ENCODE data around the gene WNT7A. TPM values are rescaled to one million over a fixed set of nuclear protein-coding genes. Genes with fewer than 3 reads are reported as not detected.

The WNT7A gene
- total and polyA plus RNA-seq, 4 experiments from 2014 or later = 8.3 to 19.3 (median 13.5) TPM

DNA sequence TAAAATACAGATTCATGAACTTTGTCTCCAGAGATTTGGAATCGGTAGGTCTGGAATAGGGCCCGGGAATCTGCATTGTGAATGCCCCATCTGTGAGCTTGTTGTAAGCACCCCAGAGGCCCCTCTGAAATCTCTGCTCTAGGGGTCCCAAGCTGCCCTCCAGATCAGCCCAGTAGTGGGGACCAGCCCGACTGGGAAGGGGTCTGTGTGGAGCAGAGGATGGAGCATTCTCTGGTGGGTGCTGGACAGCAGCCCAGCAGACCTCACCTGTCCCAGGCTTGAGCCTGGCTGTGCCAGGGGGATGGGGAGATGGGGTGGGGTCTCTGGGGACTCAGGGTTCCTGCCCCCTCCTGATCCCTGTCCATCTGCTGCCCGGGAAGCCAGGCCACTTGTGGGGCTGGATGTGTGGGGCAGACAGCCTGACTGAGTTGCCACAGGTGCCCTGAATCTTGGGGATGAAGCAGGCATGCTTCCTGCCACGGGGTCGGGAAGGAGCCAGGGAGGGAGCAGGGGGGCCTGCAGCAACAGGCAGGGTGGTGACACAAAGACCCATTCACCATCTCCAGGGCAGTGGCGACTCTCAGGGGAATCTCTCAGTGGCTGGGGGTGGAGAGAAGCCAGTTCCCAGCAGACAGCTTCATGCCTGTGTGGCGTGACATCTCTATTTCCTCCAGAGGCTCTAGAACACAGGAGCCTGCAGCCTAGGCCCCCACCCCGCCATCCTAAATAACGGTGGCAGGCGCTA is 99.3 kb downstream of the WNT7A start:
- H3K4me1 Mint-ChIP-seq = peaks cover 0 to 2% (median 0%) of the 10 kb centered on the region in 4 donors
- CTCF ChIA-PET (ENCODE audit: partially characterized antibody) = interaction anchor here (1.1 kb wide), 1 partner anchor 100 kb away, joined by 5 read pairs; the partner anchor contains the start of gene WNT7A
- no peaks in the 10 kb centered on the region for H3K9me3 Mint-ChIP-seq
- H3K4me3 Mint-ChIP-seq = no peak overlapping the region
- H3K27ac Mint-ChIP-seq = no peak overlapping the region
- Histone ChIP-seq H3K36me3 (ENCODE audit: insufficient read depth, low read length) (no peaks in the 10 kb centered on the region), H3K27me3 (ENCODE audit: insufficient read depth, low read length) (no peaks in the 10 kb centered on the region), H3K27ac (ENCODE audit: low read depth, low read length) (no peak overlapping the region), H3K9me3 (ENCODE audit: control insufficient read depth in 1 of 2, low read length in 2 of 2) (no peaks in the 10 kb centered on the region), H3K4me3 (ENCODE audit: low read length in 2 of 2) (no peak overlapping the region), H3K4me1 (ENCODE audit: insufficient read depth, low read length) (no peaks in the 10 kb centered on the region)
- no peak for DNase-seq
- peaks cover 5 to 11% of the 10 kb centered on the region in 2 donors for H3K27me3 Mint-ChIP-seq
- intact Hi-C loops (cut with micrococcal nuclease) = no loop called here
- no peaks in the 10 kb centered on the region for H3K36me3 Mint-ChIP-seq
- POLR2A ChIA-PET (ENCODE audit: partially characterized antibody) = no interaction called here

GRCh38 chr3:13776253-13777050 is 103.4 kb downstream of the WNT7A start:
- ChIA-PET POLR2A (ENCODE audit: partially characterized antibody) (no interaction called here), CTCF (ENCODE audit: partially characterized antibody) (no interaction called here)
- Histone ChIP-seq H3K27ac (ENCODE audit: low read depth, low read length) (no peak overlapping the region), H3K36me3 (ENCODE audit: insufficient read depth, low read length) (no peaks in the 10 kb centered on the region), H3K9me3 (ENCODE audit: control insufficient read depth in 1 of 2, low read length in 2 of 2) (no peaks in the 10 kb centered on the region), H3K4me3 (ENCODE audit: low read length in 2 of 2) (no peak overlapping the region), H3K4me1 (ENCODE audit: insufficient read depth, low read length) (no peaks in the 10 kb centered on the region), H3K27me3 (ENCODE audit: insufficient read depth, low read length) (no peaks in the 10 kb centered on the region)
- H3K27me3 Mint-ChIP-seq = peaks cover 0 to 6% of the 10 kb centered on the region in 2 donors
- H3K9me3 Mint-ChIP-seq = no peaks in the 10 kb centered on the region
- H3K36me3 Mint-ChIP-seq = no peaks in the 10 kb centered on the region
- H3K27ac Mint-ChIP-seq = no peak overlapping the region
- intact Hi-C loops (cut with micrococcal nuclease) = no loop called here
- H3K4me1 Mint-ChIP-seq = peaks cover 0 to under 1% (median under 1%) of the 10 kb centered on the region in 4 donors
- H3K4me3 Mint-ChIP-seq = no peak overlapping the region
- no peak for DNase-seq

DNA sequence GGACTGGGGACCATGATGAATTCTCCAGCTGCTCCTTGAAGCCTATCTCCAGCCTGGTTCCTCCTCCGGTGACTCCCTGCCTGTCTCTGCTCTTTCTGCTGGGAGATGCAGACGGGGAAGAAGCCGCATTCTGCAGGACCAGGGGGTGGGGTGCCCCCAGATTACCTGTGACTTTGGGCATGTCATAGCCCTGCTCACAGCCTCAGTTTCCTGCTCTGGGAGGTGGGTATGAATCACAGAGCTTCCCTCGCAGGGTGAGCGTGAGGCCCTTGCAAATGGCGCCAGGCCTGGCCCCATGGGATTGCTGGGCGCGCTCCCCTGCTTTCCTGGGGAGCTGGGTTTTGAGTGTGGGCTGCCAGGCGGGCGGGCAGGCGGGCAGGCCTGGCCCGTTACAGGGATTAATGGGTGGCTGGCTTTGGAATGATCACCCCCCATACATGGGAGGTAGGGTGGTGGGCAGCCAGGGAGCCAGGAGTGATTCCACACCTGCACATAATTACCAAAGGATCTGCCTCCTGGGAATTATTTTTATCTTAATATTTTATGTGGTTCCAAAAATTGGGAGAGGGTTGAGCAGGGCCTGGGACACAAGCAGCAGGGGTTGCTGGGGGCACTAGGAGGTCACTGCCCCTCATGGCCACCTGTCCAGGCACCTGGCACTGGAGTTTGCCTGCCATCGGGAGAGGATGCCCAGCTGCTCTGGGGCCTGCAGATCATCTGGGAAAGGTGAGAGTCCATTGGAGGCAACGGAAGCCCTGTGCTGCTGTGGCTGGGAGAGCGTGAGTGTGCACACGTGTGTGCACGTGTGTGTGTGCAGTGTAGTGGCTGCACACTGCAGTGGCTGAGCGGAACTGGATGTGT is 106.8 kb downstream of the WNT7A start:
- intact Hi-C loops (cut with micrococcal nuclease) = no loop called here
- Mint-ChIP-seq H3K4me3 (no peak overlapping the region), H3K9me3 (no peaks in the 10 kb centered on the region), H3K27me3 (peaks cover 0 to 6% of the 10 kb centered on the region in 2 donors), H3K36me3 (no peaks in the 10 kb centered on the region), H3K27ac (peak overlapping the region in 1 of 7 donors; percentile 58), H3K4me1 (peaks cover 0 to 17% (median 2%) of the 10 kb centered on the region in 4 donors)
- Histone ChIP-seq H3K4me3 (ENCODE audit: low read length in 2 of 2) (no peak overlapping the region), H3K9me3 (ENCODE audit: control insufficient read depth in 1 of 2, low read length in 2 of 2) (no peaks in the 10 kb centered on the region), H3K27me3 (ENCODE audit: insufficient read depth, low read length) (no peaks in the 10 kb centered on the region), H3K27ac (ENCODE audit: low read depth, low read length) (no peak overlapping the region), H3K36me3 (ENCODE audit: insufficient read depth, low read length) (no peaks in the 10 kb centered on the region), H3K4me1 (ENCODE audit: insufficient read depth, low read length) (peaks cover 4% of the 10 kb centered on the region)
- no peak for DNase-seq
- CTCF ChIA-PET (ENCODE audit: partially characterized antibody) = interaction anchor here (0.5 kb wide), 1 partner anchor 1080 kb away, joined by 4 read pairs; no protein-coding TSS in a partner anchor
- POLR2A ChIA-PET (ENCODE audit: partially characterized antibody) = no interaction called here

- H3K4me1 Mint-ChIP-seq = peaks cover 0 to 17% (median 2%) of the 10 kb centered on the region in 4 donors
- ChIA-PET POLR2A (ENCODE audit: partially characterized antibody) (no interaction called here), CTCF (ENCODE audit: partially characterized antibody) (no interaction called here)
- peaks cover 4% of the 10 kb centered on the region for H3K4me1 ChIP-seq (ENCODE audit: insufficient read depth, low read length)
- no peak overlapping the region for H3K27ac Mint-ChIP-seq
- H3K27me3 Mint-ChIP-seq = peaks cover 0 to 6% of the 10 kb centered on the region in 2 donors
- H3K36me3 ChIP-seq (ENCODE audit: insufficient read depth, low read length) = no peaks in the 10 kb centered on the region
- DNase-seq = no peak
- H3K27ac ChIP-seq (ENCODE audit: low read depth, low read length) = no peak overlapping the region
- H3K27me3 ChIP-seq (ENCODE audit: insufficient read depth, low read length) = no peaks in the 10 kb centered on the region
- no peak overlapping the region for H3K4me3 ChIP-seq (ENCODE audit: low read length in 2 of 2)
- no peaks in the 10 kb centered on the region for H3K36me3 Mint-ChIP-seq
- H3K4me3 Mint-ChIP-seq = no peak overlapping the region
- no peaks in the 10 kb centered on the region for H3K9me3 Mint-ChIP-seq
- no peaks in the 10 kb centered on the region for H3K9me3 ChIP-seq (ENCODE audit: control insufficient read depth in 1 of 2, low read length in 2 of 2)
- intact Hi-C loops (cut with micrococcal nuclease) = no loop called here
Measured at GRCh38 chr3:13772321-13772745, 107.5 kb downstream of the WNT7A start.

DNA sequence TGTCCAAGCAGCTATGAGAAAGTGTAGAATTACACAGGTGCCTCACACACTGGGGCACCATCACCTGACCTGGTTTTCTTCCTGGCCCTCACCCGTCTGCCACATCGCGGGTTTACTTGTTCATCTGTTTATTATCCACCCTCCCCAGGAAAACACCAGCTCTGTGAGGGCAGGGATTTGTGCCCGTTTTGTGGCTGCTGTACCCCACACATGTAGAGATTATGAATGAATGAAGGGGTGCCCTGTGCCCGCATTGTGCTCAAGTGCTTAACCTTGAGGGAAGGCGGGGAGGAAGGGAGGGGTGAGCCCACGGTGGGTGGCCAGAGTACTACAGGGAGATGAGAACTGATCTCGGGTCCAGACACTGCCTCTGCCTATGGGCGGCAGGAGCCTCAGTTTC is 108.4 kb downstream of the WNT7A start:
- Histone ChIP-seq H3K27me3 (ENCODE audit: insufficient read depth, low read length) (no peaks in the 10 kb centered on the region), H3K4me1 (ENCODE audit: insufficient read depth, low read length) (peaks cover 4% of the 10 kb centered on the region), H3K36me3 (ENCODE audit: insufficient read depth, low read length) (no peaks in the 10 kb centered on the region), H3K27ac (ENCODE audit: low read depth, low read length) (no peak overlapping the region), H3K9me3 (ENCODE audit: control insufficient read depth in 1 of 2, low read length in 2 of 2) (no peaks in the 10 kb centered on the region), H3K4me3 (ENCODE audit: low read length in 2 of 2) (no peak overlapping the region)
- Mint-ChIP-seq H3K9me3 (peaks cover 0 to 3% (median 0%) of the 10 kb centered on the region in 8 donors), H3K4me1 (peaks cover 0 to 17% (median 2%) of the 10 kb centered on the region in 4 donors), H3K4me3 (no peak overlapping the region), H3K27ac (no peak overlapping the region), H3K36me3 (no peaks in the 10 kb centered on the region), H3K27me3 (peaks cover 0 to 5% of the 10 kb centered on the region in 2 donors)
- POLR2A ChIA-PET (ENCODE audit: partially characterized antibody) = no interaction called here
- DNase-seq = no peak
- intact Hi-C loops (cut with micrococcal nuclease) = no loop called here
- CTCF ChIA-PET (ENCODE audit: partially characterized antibody) = no interaction called here

GRCh38 chr3:13770170-13771169 is 109.4 kb downstream of the WNT7A start:
- H3K9me3 ChIP-seq (ENCODE audit: control insufficient read depth in 1 of 2, low read length in 2 of 2) = no peaks in the 10 kb centered on the region
- H3K27me3 ChIP-seq (ENCODE audit: insufficient read depth, low read length) = no peaks in the 10 kb centered on the region
- H3K36me3 Mint-ChIP-seq = no peaks in the 10 kb centered on the region
- peaks cover 0 to 3% of the 10 kb centered on the region in 2 donors for H3K27me3 Mint-ChIP-seq
- peaks cover 0 to 5% (median 0%) of the 10 kb centered on the region in 8 donors for H3K9me3 Mint-ChIP-seq
- ChIA-PET CTCF (ENCODE audit: partially characterized antibody) (no interaction called here), POLR2A (ENCODE audit: partially characterized antibody) (no interaction called here)
- peak overlapping the region in 2 of 8 donors; percentile 15 to 47 for H3K4me3 Mint-ChIP-seq
- H3K4me3 ChIP-seq (ENCODE audit: low read length in 2 of 2) = no peak overlapping the region
- H3K27ac ChIP-seq (ENCODE audit: low read depth, low read length) = no peak overlapping the region
- peak overlapping the region in 3 of 7 donors; percentile 5 to 35 (median 29) for H3K27ac Mint-ChIP-seq
- intact Hi-C loops (cut with micrococcal nuclease) = no loop called here
- peaks cover 0 to 17% (median 2%) of the 10 kb centered on the region in 4 donors for H3K4me1 Mint-ChIP-seq
- no peaks in the 10 kb centered on the region for H3K36me3 ChIP-seq (ENCODE audit: insufficient read depth, low read length)
- H3K4me1 ChIP-seq (ENCODE audit: insufficient read depth, low read length) = peaks cover 4% of the 10 kb centered on the region
- DNase-seq = no peak
